HG02840 (cell line): ENCODE measurements around the gene ERCC6L.
"Not testable (repeated sequence)": the region's sequence is repeated elsewhere in the genome, so short reads cannot be mapped to it uniquely, and the experiment has no call there.

Experiments used
- ATAC-seq: cut with Tn5 transposase; IDR thresholded peaks from one replicate; pipeline ENCODE4 v1.9.1; 2021; ENCODE audit warnings: mild to moderate bottlenecking, moderate library complexity, moderate number of reproducible peaks; ENCODE audit not compliant: unreplicated experiment, low FRiP score

Gene ERCC6L

GRCh38 chrX:72247206-72247942, 8.5 kb upstream of the ERCC6L start:
- ATAC-seq: no peak

GRCh38 chrX:72245461-72246089, 6.7 kb upstream of the ERCC6L start:
- ATAC-seq: no peak

GRCh38 chrX:72243472-72243871, 4.6 kb upstream of the ERCC6L start:
- ATAC-seq: no peak

- ATAC-seq: no peak
Measured at GRCh38 chrX:72240976-72241375, 2.1 kb upstream of the ERCC6L start.

GRCh38 chrX:72238183-72238582, 644 bp downstream of the ERCC6L start:
- ATAC-seq: no peak

GRCh38 chrX:72236841-72237240, 2.0 kb downstream of the ERCC6L start:
- no peak for ATAC-seq

- ATAC-seq: no peak
Measured at GRCh38 chrX:72230290-72230689, 8.5 kb downstream of the ERCC6L start.

GRCh38 chrX:72220375-72220774, 18.5 kb downstream of the ERCC6L start:
- ATAC-seq: not testable (repeated sequence)

GRCh38 chrX:72216973-72217372, 21.9 kb downstream of the ERCC6L start:
- no peak for ATAC-seq

GRCh38 chrX:72208126-72208800, 30.6 kb downstream of the ERCC6L start:
- ATAC-seq: no peak

GRCh38 chrX:72207366-72207765, 31.5 kb downstream of the ERCC6L start:
- ATAC-seq: no peak

GRCh38 chrX:72205706-72206105, 33.1 kb downstream of the ERCC6L start:
- no peak for ATAC-seq

GRCh38 chrX:72203421-72203820, 35.4 kb downstream of the ERCC6L start:
- ATAC-seq: no peak

GRCh38 chrX:72202792-72203401, 35.9 kb downstream of the ERCC6L start:
- no peak for ATAC-seq

GRCh38 chrX:72201836-72202536, 36.8 kb downstream of the ERCC6L start:
- no peak for ATAC-seq

GRCh38 chrX:72182924-72183323, 55.9 kb downstream of the ERCC6L start:
- no peak for ATAC-seq

GRCh38 chrX:72181178-72182125, 57.4 kb downstream of the ERCC6L start, which contains the start of gene PIN4:
Gene PIN4, plus strand, starts transcription at chrX:72181757. Its CDS starts 29 bp downstream, at chrX:72181786.
- peak; percentile 97 for ATAC-seq

GRCh38 chrX:72180539-72180938, 58.3 kb downstream of the ERCC6L start:
- no peak for ATAC-seq

- ATAC-seq: no peak
Measured at GRCh38 chrX:72176981-72177380, 61.8 kb downstream of the ERCC6L start.
